ENCODE results near the gene CD72. TPM values are rescaled to one million over a fixed set of nuclear protein-coding genes. Genes with fewer than 3 reads are reported as not detected.
"Not testable (repeated sequence)": the region's sequence is repeated elsewhere in the genome, so short reads cannot be mapped to it uniquely, and the experiment has no call there.

Gene CD72
- total and polyA plus RNA-seq, 4 experiments from 2014 or later: 1.4 to 6.5 (median 3.1) TPM

DNA sequence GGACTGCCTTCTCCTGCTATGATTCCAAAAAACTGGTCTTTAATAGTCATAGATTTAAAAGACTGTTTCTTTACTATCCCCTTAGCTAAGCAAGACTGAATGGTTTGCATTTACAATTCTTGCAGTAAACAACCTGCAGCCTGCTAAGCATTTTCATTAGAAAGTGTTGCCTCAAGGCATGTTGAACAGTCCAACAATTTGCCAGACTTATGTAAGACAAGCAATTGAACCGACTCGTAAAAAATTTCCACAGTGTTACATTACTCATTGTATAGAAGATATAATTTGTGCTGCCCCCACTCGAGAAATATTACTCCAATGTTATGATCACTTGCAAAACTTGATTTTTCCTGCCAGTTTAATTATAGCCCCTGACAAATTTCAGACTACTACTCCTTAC lies 33.5 kb downstream of the CD72 start:
- H3K27ac ChIP-seq (ENCODE audit: low read depth, low read length); H3K4me3 ChIP-seq (ENCODE audit: low read length in 2 of 2); H3K4me3 Mint-ChIP-seq; H3K9me3 ChIP-seq (ENCODE audit: control insufficient read depth in 1 of 2, low read length in 2 of 2); H3K4me1 Mint-ChIP-seq; DNase-seq; H3K4me1 ChIP-seq (ENCODE audit: insufficient read depth, low read length); H3K36me3 ChIP-seq (ENCODE audit: insufficient read depth, low read length); H3K27me3 Mint-ChIP-seq; POLR2A ChIA-PET (ENCODE audit: partially characterized antibody); CTCF ChIA-PET (ENCODE audit: partially characterized antibody); H3K27me3 ChIP-seq (ENCODE audit: insufficient read depth, low read length); intact Hi-C loops (cut with micrococcal nuclease): not testable (repeated sequence)
- Mint-ChIP-seq H3K27ac (peak overlapping the region in 1 of 7 donors; percentile 53), H3K9me3 (peaks cover 2 to 40% (median 25%) of the 10 kb centered on the region in 8 donors), H3K36me3 (peaks cover 19 to 32% of the 10 kb centered on the region in 2 donors)

DNA sequence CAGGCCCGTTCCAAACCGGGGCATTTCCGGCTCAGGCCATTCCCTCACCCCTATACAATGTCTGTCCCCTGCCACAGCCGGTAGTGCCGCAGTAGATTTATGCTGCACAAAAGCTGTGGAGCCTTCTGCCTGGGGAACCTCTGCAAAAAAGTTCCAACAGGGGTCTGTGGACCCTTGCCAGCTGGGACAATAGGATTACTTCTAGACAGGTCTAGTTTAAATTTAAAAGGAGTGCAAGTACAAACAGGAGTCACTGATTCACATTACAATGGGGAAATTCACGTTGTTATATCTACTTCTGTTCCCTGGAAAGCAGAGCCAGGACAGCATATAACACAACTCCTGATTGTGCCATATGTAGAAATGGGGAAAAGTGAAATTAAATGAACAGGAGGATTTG lies 34.7 kb downstream of the CD72 start:
- intact Hi-C loops (cut with micrococcal nuclease); H3K27ac ChIP-seq (ENCODE audit: low read depth, low read length); H3K27ac Mint-ChIP-seq; DNase-seq; H3K27me3 ChIP-seq (ENCODE audit: insufficient read depth, low read length); H3K4me3 Mint-ChIP-seq; CTCF ChIA-PET (ENCODE audit: partially characterized antibody); H3K4me1 ChIP-seq (ENCODE audit: insufficient read depth, low read length); H3K4me1 Mint-ChIP-seq; H3K9me3 ChIP-seq (ENCODE audit: control insufficient read depth in 1 of 2, low read length in 2 of 2); H3K4me3 ChIP-seq (ENCODE audit: low read length in 2 of 2); H3K27me3 Mint-ChIP-seq; H3K36me3 ChIP-seq (ENCODE audit: insufficient read depth, low read length); POLR2A ChIA-PET (ENCODE audit: partially characterized antibody): not testable (repeated sequence)
- Mint-ChIP-seq H3K9me3 (peaks cover 3 to 51% (median 31%) of the 10 kb centered on the region in 8 donors), H3K36me3 (peaks cover 24 to 38% of the 10 kb centered on the region in 2 donors)

DNA sequence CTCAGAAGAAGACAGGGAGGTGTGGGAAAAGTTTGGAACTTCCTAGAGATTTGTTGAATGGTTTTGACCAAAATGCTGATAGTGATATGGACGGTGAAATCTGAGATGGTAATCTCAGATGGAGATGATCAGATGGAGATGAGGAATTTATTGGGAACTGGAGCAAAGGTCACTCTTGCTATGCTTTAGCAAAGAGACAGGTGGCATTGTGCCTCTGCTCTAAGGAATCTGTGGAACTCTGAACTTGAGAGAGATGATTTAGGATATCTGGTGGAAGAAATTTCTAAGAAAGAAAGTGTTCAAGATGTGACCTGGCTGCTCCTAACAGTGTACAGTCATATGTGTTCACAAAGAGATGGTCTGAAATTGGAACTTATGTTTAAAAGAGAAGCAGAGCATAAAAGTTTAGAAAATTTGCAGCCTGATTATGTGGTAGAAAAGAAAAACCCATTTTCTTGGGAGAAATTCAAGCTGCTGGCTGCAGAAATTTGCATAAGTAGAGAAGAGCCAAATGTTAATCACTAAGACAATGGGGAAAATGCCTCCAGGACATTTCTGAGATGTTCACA lies 38.5 kb downstream of the CD72 start:
- Mint-ChIP-seq H3K36me3 (peaks cover 15 to 31% of the 10 kb centered on the region in 2 donors), H3K9me3 (peaks cover 3 to 29% (median 18%) of the 10 kb centered on the region in 8 donors)
- H3K27me3 Mint-ChIP-seq; CTCF ChIA-PET (ENCODE audit: partially characterized antibody); intact Hi-C loops (cut with micrococcal nuclease); DNase-seq; H3K4me3 ChIP-seq (ENCODE audit: low read length in 2 of 2); H3K27me3 ChIP-seq (ENCODE audit: insufficient read depth, low read length); H3K27ac Mint-ChIP-seq; H3K27ac ChIP-seq (ENCODE audit: low read depth, low read length); H3K4me3 Mint-ChIP-seq; H3K4me1 ChIP-seq (ENCODE audit: insufficient read depth, low read length); H3K36me3 ChIP-seq (ENCODE audit: insufficient read depth, low read length); H3K9me3 ChIP-seq (ENCODE audit: control insufficient read depth in 1 of 2, low read length in 2 of 2); H3K4me1 Mint-ChIP-seq; POLR2A ChIA-PET (ENCODE audit: partially characterized antibody): not testable (repeated sequence)

DNA sequence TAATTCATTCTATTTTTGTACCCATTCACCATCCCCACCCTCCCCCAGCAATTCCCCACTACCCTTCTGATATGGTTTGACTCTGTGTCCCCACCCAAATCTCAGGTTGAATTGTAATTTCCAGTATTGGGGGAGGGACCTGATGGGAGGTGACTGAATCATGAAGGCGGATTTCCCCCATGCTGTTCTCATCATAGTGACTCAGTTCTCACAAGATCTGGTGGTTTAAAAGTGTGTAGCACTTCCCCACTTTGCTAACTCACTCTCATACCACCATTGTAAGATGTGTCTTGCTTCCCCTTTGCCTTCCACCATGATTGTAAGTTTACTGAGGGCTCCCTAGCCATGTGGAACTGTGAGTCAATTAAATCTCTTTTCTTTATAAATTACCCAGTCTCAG lies 39.1 kb downstream of the CD72 start:
- no peak overlapping the region for H3K4me3 Mint-ChIP-seq
- peaks cover 3 to 29% (median 18%) of the 10 kb centered on the region in 8 donors for H3K9me3 Mint-ChIP-seq
- H3K4me3 ChIP-seq (ENCODE audit: low read length in 2 of 2): no peak overlapping the region
- H3K36me3 Mint-ChIP-seq: peaks cover 15 to 29% of the 10 kb centered on the region in 2 donors
- H3K27me3 ChIP-seq (ENCODE audit: insufficient read depth, low read length): no peaks in the 10 kb centered on the region
- H3K4me1 Mint-ChIP-seq: no peaks in the 10 kb centered on the region
- no peak for DNase-seq
- no peak overlapping the region for H3K27ac ChIP-seq (ENCODE audit: low read depth, low read length)
- intact Hi-C loops (cut with micrococcal nuclease): no loop called here
- ChIA-PET CTCF (ENCODE audit: partially characterized antibody) (interaction anchor here (1.3 kb wide), 1 partner anchor 25 kb away, joined by 3 read pairs; no protein-coding TSS in a partner anchor), POLR2A (ENCODE audit: partially characterized antibody) (no interaction called here)
- no peaks in the 10 kb centered on the region for H3K27me3 Mint-ChIP-seq
- H3K27ac Mint-ChIP-seq: no peak overlapping the region
- no peaks in the 10 kb centered on the region for H3K9me3 ChIP-seq (ENCODE audit: control insufficient read depth in 1 of 2, low read length in 2 of 2)
- H3K4me1 ChIP-seq (ENCODE audit: insufficient read depth, low read length): no peaks in the 10 kb centered on the region
- H3K36me3 ChIP-seq (ENCODE audit: insufficient read depth, low read length): no peaks in the 10 kb centered on the region

DNA sequence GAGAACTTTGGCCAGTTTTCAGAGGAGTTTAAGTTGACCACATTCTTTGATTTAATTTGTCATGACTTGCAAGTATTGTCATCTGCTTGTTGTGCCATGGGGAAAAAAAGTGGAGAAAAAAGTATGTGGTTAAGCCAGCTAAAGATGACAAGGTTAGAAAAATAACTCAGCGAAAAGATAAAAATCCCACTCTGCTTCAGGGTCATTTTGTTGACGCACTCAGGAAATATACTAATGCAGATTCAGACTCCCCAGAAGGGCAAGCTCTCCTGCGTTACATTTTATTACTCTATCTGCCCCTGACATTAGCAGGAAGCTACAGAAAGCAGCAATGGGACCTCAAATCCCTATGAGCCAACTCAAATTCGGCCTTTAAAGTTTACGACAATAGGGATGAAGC lies 40.7 kb downstream of the CD72 start:
- POLR2A ChIA-PET (ENCODE audit: partially characterized antibody): no interaction called here
- peaks cover 3 to 29% (median 18%) of the 10 kb centered on the region in 8 donors for H3K9me3 Mint-ChIP-seq
- Histone ChIP-seq H3K4me1 (ENCODE audit: insufficient read depth, low read length) (no peaks in the 10 kb centered on the region), H3K36me3 (ENCODE audit: insufficient read depth, low read length) (no peaks in the 10 kb centered on the region), H3K27ac (ENCODE audit: low read depth, low read length) (no peak overlapping the region), H3K27me3 (ENCODE audit: insufficient read depth, low read length) (no peaks in the 10 kb centered on the region), H3K4me3 (ENCODE audit: low read length in 2 of 2) (no peak overlapping the region), H3K9me3 (ENCODE audit: control insufficient read depth in 1 of 2, low read length in 2 of 2) (no peaks in the 10 kb centered on the region)
- DNase-seq: no peak
- H3K27me3 Mint-ChIP-seq: no peaks in the 10 kb centered on the region
- H3K4me3 Mint-ChIP-seq: no peak overlapping the region
- intact Hi-C loops (cut with micrococcal nuclease): no loop called here
- H3K36me3 Mint-ChIP-seq: peaks cover 15 to 28% of the 10 kb centered on the region in 2 donors
- H3K27ac Mint-ChIP-seq: no peak overlapping the region
- no peaks in the 10 kb centered on the region for H3K4me1 Mint-ChIP-seq
- CTCF ChIA-PET (ENCODE audit: partially characterized antibody): interaction anchor here (0.5 kb wide), 1 partner anchor 33 kb away, joined by 3 read pairs; no protein-coding TSS in a partner anchor

DNA sequence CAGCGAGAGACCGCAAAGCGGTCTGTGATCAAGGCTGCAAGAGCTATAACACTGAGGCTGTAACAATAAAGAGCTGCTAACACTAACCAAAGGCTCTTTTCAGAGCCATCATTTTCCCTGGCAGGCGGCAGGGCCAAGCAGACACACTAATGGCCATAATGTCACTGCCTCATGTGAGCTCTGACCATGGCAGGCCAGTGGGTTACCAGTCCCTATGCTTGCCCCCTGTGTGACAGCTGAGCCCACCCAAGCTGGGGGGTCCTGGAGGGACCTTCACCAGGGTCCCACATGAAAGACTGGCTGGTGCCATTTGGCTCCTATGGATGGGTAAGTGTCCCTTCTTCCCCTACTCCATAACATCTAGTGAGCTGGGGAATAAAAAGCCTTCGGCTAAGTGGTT lies 42.7 kb downstream of the CD72 start:
- Mint-ChIP-seq H3K36me3 (peaks cover 9 to 14% of the 10 kb centered on the region in 2 donors), H3K4me3 (no peak overlapping the region), H3K27ac (no peak overlapping the region), H3K4me1 (peaks cover 5 to 8% (median 7%) of the 10 kb centered on the region in 4 donors), H3K9me3 (peaks cover 3 to 19% (median 12%) of the 10 kb centered on the region in 8 donors), H3K27me3 (no peaks in the 10 kb centered on the region)
- DNase-seq: no peak
- intact Hi-C loops (cut with micrococcal nuclease): no loop called here
- POLR2A ChIA-PET (ENCODE audit: partially characterized antibody): no interaction called here
- no peaks in the 10 kb centered on the region for H3K36me3 ChIP-seq (ENCODE audit: insufficient read depth, low read length)
- no peaks in the 10 kb centered on the region for H3K27me3 ChIP-seq (ENCODE audit: insufficient read depth, low read length)
- CTCF ChIA-PET (ENCODE audit: partially characterized antibody): no interaction called here
- H3K4me3 ChIP-seq (ENCODE audit: low read length in 2 of 2): no peak overlapping the region
- H3K4me1 ChIP-seq (ENCODE audit: insufficient read depth, low read length): peaks cover 7% of the 10 kb centered on the region
- H3K27ac ChIP-seq (ENCODE audit: low read depth, low read length): no peak overlapping the region
- no peaks in the 10 kb centered on the region for H3K9me3 ChIP-seq (ENCODE audit: control insufficient read depth in 1 of 2, low read length in 2 of 2)

DNA sequence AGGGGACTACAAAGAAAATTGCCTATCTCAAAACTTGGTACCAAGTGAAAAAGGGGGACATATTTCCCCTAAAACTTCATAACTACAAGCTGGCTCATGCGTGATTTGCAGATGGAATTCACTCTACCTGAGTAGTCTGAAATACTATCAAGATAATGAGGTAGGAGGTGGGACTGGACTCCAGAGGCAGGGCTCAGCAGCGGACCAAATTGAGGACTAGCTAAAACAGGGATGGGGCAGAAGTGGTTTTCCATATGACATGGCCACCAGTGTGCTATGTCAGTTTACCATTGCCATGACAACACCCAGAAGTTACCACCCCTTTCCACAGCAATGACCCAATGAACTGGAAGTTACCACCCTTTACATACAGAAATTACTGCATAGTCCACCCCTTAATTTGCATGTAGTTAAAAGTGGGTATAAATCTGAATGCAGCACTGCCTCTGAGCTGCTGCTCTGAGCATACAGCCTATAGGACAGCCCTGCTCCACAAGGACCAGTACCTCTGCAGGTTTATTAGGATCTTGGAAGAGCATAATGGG lies 43.6 kb downstream of the CD72 start:
- ChIA-PET CTCF (ENCODE audit: partially characterized antibody) (no interaction called here), POLR2A (ENCODE audit: partially characterized antibody) (no interaction called here)
- no peak for DNase-seq
- no peaks in the 10 kb centered on the region for H3K9me3 ChIP-seq (ENCODE audit: control insufficient read depth in 1 of 2, low read length in 2 of 2)
- peaks cover 7% of the 10 kb centered on the region for H3K4me1 ChIP-seq (ENCODE audit: insufficient read depth, low read length)
- Mint-ChIP-seq H3K4me1 (peaks cover 7 to 12% (median 10%) of the 10 kb centered on the region in 4 donors), H3K4me3 (no peak overlapping the region), H3K27ac (no peak overlapping the region), H3K36me3 (peaks cover 6 to 10% of the 10 kb centered on the region in 2 donors), H3K27me3 (no peaks in the 10 kb centered on the region), H3K9me3 (peaks cover under 1 to 11% (median 5%) of the 10 kb centered on the region in 8 donors)
- no peaks in the 10 kb centered on the region for H3K36me3 ChIP-seq (ENCODE audit: insufficient read depth, low read length)
- no peak overlapping the region for H3K4me3 ChIP-seq (ENCODE audit: low read length in 2 of 2)
- no peak overlapping the region for H3K27ac ChIP-seq (ENCODE audit: low read depth, low read length)
- H3K27me3 ChIP-seq (ENCODE audit: insufficient read depth, low read length): no peaks in the 10 kb centered on the region
- intact Hi-C loops (cut with micrococcal nuclease): no loop called here

Data from CD4-positive, alpha-beta memory T cell (primary cell).